ACC112 (cell line): ENCODE measurements around the gene TASL.
"Not testable (repeated sequence)": the region's sequence is repeated elsewhere in the genome, so short reads cannot be mapped to it uniquely, and the experiment has no call there.

Experiments
- H2AFZ ChIP-seq: fragments of 200-600 bp; sonication (generic); one replicate; pipeline ENCODE4 v1.6.0; 2017; ENCODE audit warnings: antibody characterized with exemption, low read length; ENCODE audit not compliant: unreplicated experiment
- H3K27ac ChIP-seq: fragments of 200-600 bp; sonication (generic); 2 replicates; pipeline ENCODE4 v1.5.1; 2014; ENCODE audit warnings: low read depth, mild to moderate bottlenecking, antibody characterized with exemption, low read length, moderate library complexity
- H3K27me3 ChIP-seq: fragments of 200-600 bp; sonication (generic); 2 replicates; pipeline ENCODE4 v1.6.1; 2014; ENCODE audit warnings: mild to moderate bottlenecking, antibody characterized with exemption, low read length, moderate library complexity, mixed read lengths; ENCODE audit not compliant: insufficient read depth
- H3K36me3 ChIP-seq: fragments of 200-600 bp; sonication (generic); 2 replicates; pipeline ENCODE4 v1.6.1; 2016; ENCODE audit warnings: mild to moderate bottlenecking, antibody characterized with exemption, low read length, moderate library complexity, mixed read lengths; ENCODE audit not compliant: insufficient read depth
- H3K4me1 ChIP-seq: fragments of 200-600 bp; sonication (generic); one replicate; pipeline ENCODE4 v1.6.1; 2016; ENCODE audit warnings: low read length, mixed read lengths; ENCODE audit not compliant: insufficient read depth, unreplicated experiment, control insufficient read depth
- H3K4me3 ChIP-seq: fragments of 200-600 bp; sonication (generic); 2 replicates; pipeline ENCODE4 v1.5.1; 2014; ENCODE audit warnings: mild to moderate bottlenecking, low read depth, low read length
- H3K79me2 ChIP-seq: fragments of 200-600 bp; sonication (generic); one replicate; pipeline ENCODE4 v1.6.0; 2016; ENCODE audit warnings: low read length; ENCODE audit not compliant: control insufficient read depth, unreplicated experiment, insufficient read depth

TASL gene

GRCh38 chrX:30607155-30607554, 29.6 kb upstream of the TASL start:
- no peaks in the 10 kb centered on the region for H3K36me3 ChIP-seq
- peaks cover 2% of the 10 kb centered on the region for H3K4me1 ChIP-seq
- H3K4me3 ChIP-seq: no peak overlapping the region
- no peaks in the 10 kb centered on the region for H3K27me3 ChIP-seq
- H3K79me2 ChIP-seq: no peaks in the 10 kb centered on the region
- no peak overlapping the region for H2AFZ ChIP-seq
- no peak overlapping the region for H3K27ac ChIP-seq

GRCh38 chrX:30600269-30601176, 23.0 kb upstream of the TASL start:
- H3K27ac ChIP-seq, H2AFZ ChIP-seq, H3K4me1 ChIP-seq, H3K27me3 ChIP-seq, H3K36me3 ChIP-seq, H3K79me2 ChIP-seq, H3K4me3 ChIP-seq: not testable (repeated sequence)

GRCh38 chrX:30597216-30598012, 19.8 kb upstream of the TASL start:
- H2AFZ ChIP-seq: no peak overlapping the region

GRCh38 chrX:30593440-30594200, 16.1 kb upstream of the TASL start:
- Histone ChIP-seq H3K4me3 (no peak overlapping the region), H3K27ac (no peak overlapping the region), H3K27me3 (no peaks in the 10 kb centered on the region), H2AFZ (no peak overlapping the region), H3K4me1 (no peaks in the 10 kb centered on the region), H3K36me3 (no peaks in the 10 kb centered on the region), H3K79me2 (no peaks in the 10 kb centered on the region)

More at GRCh38 chrX:30597216-30598012, 19.8 kb upstream of the TASL start:
- Histone ChIP-seq H3K4me1 (no peaks in the 10 kb centered on the region), H3K4me3 (no peak overlapping the region), H3K36me3 (no peaks in the 10 kb centered on the region), H3K79me2 (no peaks in the 10 kb centered on the region), H3K27ac (no peak overlapping the region), H3K27me3 (no peaks in the 10 kb centered on the region)

- Histone ChIP-seq H3K79me2 (no peaks in the 10 kb centered on the region), H3K4me3 (no peak overlapping the region), H3K4me1 (no peaks in the 10 kb centered on the region), H3K36me3 (no peaks in the 10 kb centered on the region), H3K27ac (no peak overlapping the region), H2AFZ (no peak overlapping the region), H3K27me3 (no peaks in the 10 kb centered on the region)
These were observed 15.3 kb upstream of the TASL start for GRCh38 chrX:30592831-30593230.

- H3K79me2 ChIP-seq: no peaks in the 10 kb centered on the region
- H3K4me1 ChIP-seq: no peaks in the 10 kb centered on the region
- no peaks in the 10 kb centered on the region for H3K27me3 ChIP-seq
- no peak overlapping the region for H3K27ac ChIP-seq
- H3K4me3 ChIP-seq: no peak overlapping the region
- H3K36me3 ChIP-seq: no peaks in the 10 kb centered on the region
- H2AFZ ChIP-seq: no peak overlapping the region
These were observed 12.8 kb upstream of the TASL start for GRCh38 chrX:30590368-30590767.

- H3K36me3 ChIP-seq: no peaks in the 10 kb centered on the region
- no peak overlapping the region for H2AFZ ChIP-seq
- no peak overlapping the region for H3K27ac ChIP-seq
- H3K4me3 ChIP-seq: no peak overlapping the region
- no peaks in the 10 kb centered on the region for H3K4me1 ChIP-seq
- H3K27me3 ChIP-seq: no peaks in the 10 kb centered on the region
- H3K79me2 ChIP-seq: no peaks in the 10 kb centered on the region
These were observed 11.8 kb upstream of the TASL start for GRCh38 chrX:30589146-30589888.

- Histone ChIP-seq H3K27ac (no peak overlapping the region), H3K4me3 (no peak overlapping the region)
These were observed 8.9 kb upstream of the TASL start for GRCh38 chrX:30586516-30586915.

GRCh38 chrX:30582664-30583063, 5.1 kb upstream of the TASL start:
- no peaks in the 10 kb centered on the region for H3K36me3 ChIP-seq
- no peaks in the 10 kb centered on the region for H3K79me2 ChIP-seq
- no peaks in the 10 kb centered on the region for H3K27me3 ChIP-seq
- no peak overlapping the region for H3K4me3 ChIP-seq
- H3K27ac ChIP-seq: no peak overlapping the region
- no peak overlapping the region for H2AFZ ChIP-seq
- no peaks in the 10 kb centered on the region for H3K4me1 ChIP-seq

More at GRCh38 chrX:30586516-30586915, 8.9 kb upstream of the TASL start:
- Histone ChIP-seq H3K4me1 (no peaks in the 10 kb centered on the region), H3K27me3 (no peaks in the 10 kb centered on the region), H3K79me2 (no peaks in the 10 kb centered on the region), H2AFZ (no peak overlapping the region), H3K36me3 (no peaks in the 10 kb centered on the region)

GRCh38 chrX:30580641-30581040, 3.1 kb upstream of the TASL start:
- Histone ChIP-seq H3K4me3 (no peak overlapping the region), H3K4me1 (no peaks in the 10 kb centered on the region), H3K27ac (no peak overlapping the region), H2AFZ (no peak overlapping the region), H3K79me2 (no peaks in the 10 kb centered on the region), H3K36me3 (no peaks in the 10 kb centered on the region), H3K27me3 (no peaks in the 10 kb centered on the region)
